Upper lobe of left lung (tissue), 6 donors: ENCODE data around the gene SSC5D. TPM values are rescaled to one million over a fixed set of nuclear protein-coding genes. Genes with fewer than 3 reads are reported as not detected.

Experiments used
- ATAC-seq, 2 donors: fragments of 200-7000 bp; cut with Tn5 transposase; one replicate each; pipeline ENCODE4 v1.9.1; 2022; ENCODE audit warnings: mild to moderate bottlenecking in 2 of 2, moderate library complexity in 2 of 2; ENCODE audit not compliant: low FRiP score in 2 of 2
- DNase-seq, 2 donors: peaks; one replicate each; pipeline ENCODE4 v3.0.0-alpha.2; 2019 to 2020
- H3K27ac ChIP-seq, 4 donors: fragments of 200-600 bp; sonication (generic); one replicate each; pipeline ENCODE4 v1.5.1; 2016 to 2019
- H3K27me3 ChIP-seq, 4 donors: fragments of 200-600 bp; sonication (generic); one replicate each; pipeline ENCODE4 v1.5.1; 2017 to 2019
- H3K36me3 ChIP-seq, 4 donors: fragments of 200-600 bp; sonication (generic); one replicate each; pipeline ENCODE4 v1.5.1; 2016 to 2019
- H3K4me1 ChIP-seq, 4 donors: fragments of 200-600 bp; sonication (generic); one replicate each; pipeline ENCODE4 v1.5.1; 2018 to 2019
- H3K4me3 ChIP-seq, 4 donors: fragments of 200-600 bp; sonication (generic); one replicate each; pipeline ENCODE4 v1.5.1; 2017 to 2019; ENCODE audit warnings: mild to moderate bottlenecking in 2 of 4, moderate library complexity in 1 of 4
- H3K9me3 ChIP-seq, 4 donors: fragments of 200-600 bp; sonication (generic); one replicate each; pipeline ENCODE4 v1.5.1; 2018 to 2019
- EP300 ChIP-seq, 4 donors: sonication (generic); formaldehyde crosslinking; IDR thresholded peaks; one replicate each; pipeline ENCODE4 v1.5.1; 2017; ENCODE audit warnings: antibody characterized with exemption in 4 of 4, control low read depth in 2 of 4
- POLR2A ChIP-seq, 4 donors: fragments of 450-650 bp; IDR thresholded peaks; one replicate each; pipeline ENCODE4 v1.5.1; 2016 to 2017; ENCODE audit warnings: antibody characterized with exemption in 4 of 4, mild to moderate bottlenecking in 2 of 4
- POLR2AphosphoS5 ChIP-seq, 2 donors: sonication (generic); formaldehyde crosslinking; IDR thresholded peaks; one replicate each; pipeline ENCODE4 v1.5.1; 2017; ENCODE audit warnings: antibody characterized with exemption in 2 of 2
- WGBS, 2 donors: methylation state at CpG; one replicate each; pipeline ENCODE4 v1.1.5; 2017 to 2018; 5-methylcytosine and 5-hydroxymethylcytosine counted together
- total RNA-seq, 6 donors: library from RNA; depleted of rRNA in 4 of 6; stranded (reverse); fragments of >200 nt in 4 of 6; gene quantifications; one replicate each; pipeline versions ENCODE4 v1.1.0 to v1.2.1, GENCODE V29; 2016 to 2021
- TF ChIP-seq, protein P1 (sequence below), 6 experiments: fragments of 450-650 bp in 4 of 6; fragments of 200-600 bp in 2 of 6; sonication (generic) in 2 of 6; IDR thresholded peaks; one replicate each; pipeline ENCODE4 v1.5.1; 2016 to 2019; ENCODE audit warnings: antibody characterized with exemption in 6 of 6
- donor health status: DM: no; HTN: no; CAD: no; lungs with moderate emphysema.
- donor health status: DM: no; HTN: yes; CAD: no; lungs with severe emphysema.

Gene SSC5D
- total RNA-seq, 6 donors from 2014 or later = 0.39 to 10.1 (median 6.7) TPM

DNA sequence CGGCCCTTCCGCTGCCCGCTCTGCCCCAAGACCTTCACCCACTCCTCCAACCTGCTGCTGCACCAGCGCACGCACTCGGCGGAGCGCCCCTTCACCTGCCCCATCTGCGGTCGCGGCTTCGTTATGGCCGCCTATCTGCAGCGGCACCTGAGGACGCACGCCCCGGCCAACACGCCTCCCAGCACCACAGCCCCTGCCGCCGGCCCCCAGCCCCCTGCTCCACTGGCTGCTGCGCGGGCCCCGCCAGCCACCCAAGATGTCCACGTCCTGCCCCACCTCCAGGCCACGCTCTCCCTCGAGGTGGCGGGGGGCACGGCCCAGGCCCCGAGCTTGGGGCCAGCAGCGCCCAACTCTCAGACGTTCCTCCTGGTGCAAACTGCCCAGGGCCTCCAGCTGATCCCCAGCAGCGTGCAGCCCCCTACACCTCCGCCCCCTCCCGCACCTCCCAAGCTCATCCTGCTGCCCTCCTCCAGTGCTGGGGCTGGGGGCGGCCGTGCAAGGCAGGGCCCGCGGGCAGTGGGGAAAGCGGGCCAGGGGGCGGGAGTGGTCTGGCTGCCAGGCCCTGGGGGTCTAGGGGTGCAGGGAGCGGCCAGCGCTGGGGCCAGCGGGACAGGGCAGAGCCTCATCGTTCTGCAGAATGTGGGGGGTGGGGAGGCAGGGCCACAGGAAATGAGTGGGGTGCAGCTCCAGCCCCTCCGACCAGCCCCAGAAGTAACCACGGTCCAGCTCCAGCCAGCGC is 5.1 kb upstream of the SSC5D start:
- H3K36me3 ChIP-seq = peaks cover 4 to 30% (median 24%) of the 10 kb centered on the region in 4 donors
- no peaks in the 10 kb centered on the region for H3K9me3 ChIP-seq
- no peaks in the 10 kb centered on the region for H3K27me3 ChIP-seq
- ATAC-seq (no peak), DNase-seq (peak in 1 of 2 donors; percentile 84)
- peaks cover 38 to 45% (median 43%) of the 10 kb centered on the region in 4 donors for H3K4me1 ChIP-seq
- no peak overlapping the region for H3K4me3 ChIP-seq
- 94 to 97% methylated on average over 38 to 45 of the region's 47 CpGs for WGBS, 2 donors
- no peak overlapping the region for H3K27ac ChIP-seq
- TF ChIP-seq POLR2AphosphoS5 (IDR thresholded peaks at IDR 0.05) (no peak), POLR2A (IDR thresholded peaks at IDR 0.05) (no peak), EP300 (IDR thresholded peaks at IDR 0.05) (no peak)
- TF ChIP-seq, protein P1, sequence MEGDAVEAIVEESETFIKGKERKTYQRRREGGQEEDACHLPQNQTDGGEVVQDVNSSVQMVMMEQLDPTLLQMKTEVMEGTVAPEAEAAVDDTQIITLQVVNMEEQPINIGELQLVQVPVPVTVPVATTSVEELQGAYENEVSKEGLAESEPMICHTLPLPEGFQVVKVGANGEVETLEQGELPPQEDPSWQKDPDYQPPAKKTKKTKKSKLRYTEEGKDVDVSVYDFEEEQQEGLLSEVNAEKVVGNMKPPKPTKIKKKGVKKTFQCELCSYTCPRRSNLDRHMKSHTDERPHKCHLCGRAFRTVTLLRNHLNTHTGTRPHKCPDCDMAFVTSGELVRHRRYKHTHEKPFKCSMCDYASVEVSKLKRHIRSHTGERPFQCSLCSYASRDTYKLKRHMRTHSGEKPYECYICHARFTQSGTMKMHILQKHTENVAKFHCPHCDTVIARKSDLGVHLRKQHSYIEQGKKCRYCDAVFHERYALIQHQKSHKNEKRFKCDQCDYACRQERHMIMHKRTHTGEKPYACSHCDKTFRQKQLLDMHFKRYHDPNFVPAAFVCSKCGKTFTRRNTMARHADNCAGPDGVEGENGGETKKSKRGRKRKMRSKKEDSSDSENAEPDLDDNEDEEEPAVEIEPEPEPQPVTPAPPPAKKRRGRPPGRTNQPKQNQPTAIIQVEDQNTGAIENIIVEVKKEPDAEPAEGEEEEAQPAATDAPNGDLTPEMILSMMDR (IDR thresholded peaks at IDR 0.05) = no peak

DNA sequence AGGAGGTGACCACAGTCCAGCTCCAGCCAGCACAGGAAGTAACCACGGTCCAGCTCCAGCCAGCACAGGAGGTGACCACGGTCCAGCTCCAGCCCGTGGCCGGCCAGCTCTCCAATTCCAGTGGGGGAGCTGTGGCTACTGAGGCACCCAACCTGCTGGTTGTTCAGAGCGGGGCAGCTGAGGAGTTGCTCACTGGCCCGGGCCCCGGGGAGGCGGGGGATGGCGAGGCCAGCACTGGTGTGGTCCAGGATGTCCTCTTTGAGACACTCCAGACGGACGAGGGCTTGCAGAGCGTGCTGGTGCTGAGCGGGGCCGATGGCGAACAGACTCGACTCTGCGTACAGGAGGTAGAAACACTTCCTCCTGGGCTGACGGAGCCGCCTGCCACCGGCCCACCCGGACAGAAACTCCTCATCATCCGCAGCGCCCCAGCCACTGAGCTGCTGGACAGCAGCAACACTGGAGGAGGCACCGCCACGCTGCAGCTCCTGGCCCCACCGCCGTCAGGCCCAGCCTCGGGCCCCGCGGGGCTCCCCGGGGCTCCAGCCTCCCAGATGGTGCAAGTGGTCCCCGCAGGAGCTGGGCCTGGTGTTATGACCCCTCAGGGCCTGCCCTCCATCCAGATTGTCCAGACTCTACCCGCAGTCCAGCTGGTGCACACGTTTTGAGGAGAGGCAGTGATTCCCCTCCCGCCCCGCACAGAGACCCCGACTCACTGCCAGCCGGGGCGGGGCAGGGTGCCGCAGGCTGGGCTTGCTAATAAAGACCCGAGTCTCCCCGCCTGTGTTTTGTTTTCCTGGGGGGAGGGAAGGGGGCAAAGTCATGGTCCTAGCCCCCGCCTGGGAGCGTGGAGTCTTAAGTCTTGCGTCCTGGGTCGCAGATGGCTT is 4.3 kb upstream of the SSC5D start:
- Histone ChIP-seq H3K36me3 (peaks cover 4 to 30% (median 24%) of the 10 kb centered on the region in 4 donors), H3K27me3 (no peaks in the 10 kb centered on the region), H3K9me3 (no peaks in the 10 kb centered on the region), H3K27ac (peak overlapping the region; percentile 80 to 88 (median 85)), H3K4me3 (peak overlapping the region in 3 of 4 donors; percentile 52 to 76 (median 53)), H3K4me1 (peaks cover 35 to 43% (median 42%) of the 10 kb centered on the region in 4 donors)
- DNase-seq (peak in 1 of 2 donors; percentile 79), ATAC-seq (no peak)
- 84 to 92% methylated on average over 19 to 36 of the region's 46 CpGs for WGBS, 2 donors
- TF ChIP-seq, protein P1 (IDR thresholded peaks at IDR 0.05) = no peak
- TF ChIP-seq EP300 (IDR thresholded peaks at IDR 0.05) = no peak
- TF ChIP-seq POLR2A (IDR thresholded peaks at IDR 0.05) = no peak
- no peak for TF ChIP-seq POLR2AphosphoS5 (IDR thresholded peaks at IDR 0.05)

- TF ChIP-seq POLR2AphosphoS5 (IDR thresholded peaks at IDR 0.05) = no peak
- TF ChIP-seq POLR2A (IDR thresholded peaks at IDR 0.05) = peak in 1 of 4 donors; percentile 20
- TF ChIP-seq EP300 (IDR thresholded peaks at IDR 0.05) = no peak
- ATAC-seq = peak in 1 of 2 donors; percentile 55
- WGBS, 2 donors = 2 to 5% methylated on average over 22 to 25 of the region's 78 CpGs
- Histone ChIP-seq H3K27me3 (no peaks in the 10 kb centered on the region), H3K9me3 (no peaks in the 10 kb centered on the region), H3K36me3 (peaks cover 4 to 30% (median 24%) of the 10 kb centered on the region in 4 donors), H3K27ac (peak within 1 kb of the TSS; percentile 80 to 88 (median 85)), H3K4me3 (peak within 1 kb of the TSS; percentile 52 to 76 (median 54)), H3K4me1 (peaks cover 35 to 43% (median 42%) of the 10 kb centered on the region in 4 donors)
- DNase-seq = peak; percentile 21 to 94
Measured at GRCh38 chr19:55484593-55485438, 3.4 kb upstream of the SSC5D start, which contains the start of gene NAT14. Gene NAT14 (plus strand): TSS chr19:55485188. CDS start chr19:55485709, 521 bp downstream.

DNA sequence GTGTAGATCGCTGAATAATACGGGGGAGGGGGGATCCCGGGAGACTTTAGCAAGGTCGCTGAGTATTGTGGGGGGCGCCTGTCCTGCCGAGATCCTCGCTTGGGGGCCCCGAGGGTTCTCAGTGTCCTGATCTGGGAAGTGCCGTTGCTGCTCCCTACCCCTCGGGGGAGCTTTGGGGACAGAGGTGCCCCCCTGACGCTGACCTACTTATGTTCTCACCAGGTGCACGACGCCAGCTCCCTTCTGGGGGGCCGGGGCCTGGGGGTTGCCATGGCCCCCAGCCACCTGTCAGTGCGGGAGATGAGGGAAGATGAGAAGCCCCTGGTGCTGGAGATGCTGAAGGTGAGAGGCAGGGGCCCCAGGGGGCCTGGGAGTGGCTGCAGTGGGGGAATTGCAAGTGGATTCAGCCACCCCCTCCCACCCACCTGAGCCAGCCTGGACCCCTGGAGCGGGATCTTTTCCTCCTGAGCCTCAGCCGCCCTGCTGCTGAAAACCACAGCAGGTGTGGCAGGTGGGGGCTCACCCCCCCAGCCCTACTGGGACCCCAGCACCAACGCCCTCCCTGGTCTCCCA is 2.7 kb upstream of the SSC5D start:
- H3K27me3 ChIP-seq = no peaks in the 10 kb centered on the region
- H3K9me3 ChIP-seq = no peaks in the 10 kb centered on the region
- H3K27ac ChIP-seq = peak overlapping the region; percentile 80 to 88 (median 85)
- WGBS, 2 donors = 28 to 37% methylated on average over 5 to 17 of the region's 18 CpGs
- TF ChIP-seq POLR2AphosphoS5 (IDR thresholded peaks at IDR 0.05) = no peak
- no peak for TF ChIP-seq EP300 (IDR thresholded peaks at IDR 0.05)
- no peak for TF ChIP-seq POLR2A (IDR thresholded peaks at IDR 0.05)
- TF ChIP-seq, protein P1 (IDR thresholded peaks at IDR 0.05) = no peak
- peaks cover 4 to 30% (median 24%) of the 10 kb centered on the region in 4 donors for H3K36me3 ChIP-seq
- peak in 1 of 2 donors; percentile 12 for DNase-seq
- peak overlapping the region; percentile 52 to 76 (median 54) for H3K4me3 ChIP-seq
- H3K4me1 ChIP-seq = peaks cover 35 to 43% (median 42%) of the 10 kb centered on the region in 4 donors
- no peak for ATAC-seq
